ENCODE data around the gene EPB41L3. TPM values are rescaled to one million over a fixed set of nuclear protein-coding genes. Genes with fewer than 3 reads are reported as not detected.

Gene EPB41L3
- total and polyA plus RNA-seq, 10 of the 15 experiments (the other 5 are each of a cell fraction or from before 2014, with no cell fraction given): 0.11 to 0.69 (median 0.23) TPM; not detected in 6

- TF ChIP-seq, protein P1, sequence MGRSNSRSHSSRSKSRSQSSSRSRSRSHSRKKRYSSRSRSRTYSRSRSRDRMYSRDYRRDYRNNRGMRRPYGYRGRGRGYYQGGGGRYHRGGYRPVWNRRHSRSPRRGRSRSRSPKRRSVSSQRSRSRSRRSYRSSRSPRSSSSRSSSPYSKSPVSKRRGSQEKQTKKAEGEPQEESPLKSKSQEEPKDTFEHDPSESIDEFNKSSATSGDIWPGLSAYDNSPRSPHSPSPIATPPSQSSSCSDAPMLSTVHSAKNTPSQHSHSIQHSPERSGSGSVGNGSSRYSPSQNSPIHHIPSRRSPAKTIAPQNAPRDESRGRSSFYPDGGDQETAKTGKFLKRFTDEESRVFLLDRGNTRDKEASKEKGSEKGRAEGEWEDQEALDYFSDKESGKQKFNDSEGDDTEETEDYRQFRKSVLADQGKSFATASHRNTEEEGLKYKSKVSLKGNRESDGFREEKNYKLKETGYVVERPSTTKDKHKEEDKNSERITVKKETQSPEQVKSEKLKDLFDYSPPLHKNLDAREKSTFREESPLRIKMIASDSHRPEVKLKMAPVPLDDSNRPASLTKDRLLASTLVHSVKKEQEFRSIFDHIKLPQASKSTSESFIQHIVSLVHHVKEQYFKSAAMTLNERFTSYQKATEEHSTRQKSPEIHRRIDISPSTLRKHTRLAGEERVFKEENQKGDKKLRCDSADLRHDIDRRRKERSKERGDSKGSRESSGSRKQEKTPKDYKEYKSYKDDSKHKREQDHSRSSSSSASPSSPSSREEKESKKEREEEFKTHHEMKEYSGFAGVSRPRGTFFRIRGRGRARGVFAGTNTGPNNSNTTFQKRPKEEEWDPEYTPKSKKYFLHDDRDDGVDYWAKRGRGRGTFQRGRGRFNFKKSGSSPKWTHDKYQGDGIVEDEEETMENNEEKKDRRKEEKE (IDR thresholded peaks at IDR 0.05): no peak
- TF ChIP-seq IRF5 (IDR thresholded peaks at IDR 0.05; ENCODE audit: borderline replicate concordance): no peak
- TF ChIP-seq SP1 (IDR thresholded peaks at IDR 0.05; ENCODE audit: low read depth, low read length): no peak
- TF ChIP-seq SMAD5 (IDR thresholded peaks at IDR 0.05; ENCODE audit: low read depth): no peak
Observed at GRCh38 chr18:5467671-5468070, 76.1 kb downstream of the EPB41L3 start (continued).

- no peak overlapping the region for H3K4me2 ChIP-seq (ENCODE audit: control insufficient read depth, insufficient read depth)
- BruUV-seq (replicated peaks): no TSS peak
- TF ChIP-seq HDAC6 (IDR thresholded peaks at IDR 0.05; ENCODE audit: unreplicated experiment) (no peak), PAX5 (IDR thresholded peaks at IDR 0.05; ENCODE audit: borderline replicate concordance, low read depth, low read length) (no peak), IRF4 (IDR thresholded peaks at IDR 0.05; ENCODE audit: low read depth, low read length) (no peak), RCOR1 (conservative IDR thresholded peaks at IDR 0.05; ENCODE audit: low read depth, low read length) (no peak)
- TF ChIP-seq, protein P2, sequence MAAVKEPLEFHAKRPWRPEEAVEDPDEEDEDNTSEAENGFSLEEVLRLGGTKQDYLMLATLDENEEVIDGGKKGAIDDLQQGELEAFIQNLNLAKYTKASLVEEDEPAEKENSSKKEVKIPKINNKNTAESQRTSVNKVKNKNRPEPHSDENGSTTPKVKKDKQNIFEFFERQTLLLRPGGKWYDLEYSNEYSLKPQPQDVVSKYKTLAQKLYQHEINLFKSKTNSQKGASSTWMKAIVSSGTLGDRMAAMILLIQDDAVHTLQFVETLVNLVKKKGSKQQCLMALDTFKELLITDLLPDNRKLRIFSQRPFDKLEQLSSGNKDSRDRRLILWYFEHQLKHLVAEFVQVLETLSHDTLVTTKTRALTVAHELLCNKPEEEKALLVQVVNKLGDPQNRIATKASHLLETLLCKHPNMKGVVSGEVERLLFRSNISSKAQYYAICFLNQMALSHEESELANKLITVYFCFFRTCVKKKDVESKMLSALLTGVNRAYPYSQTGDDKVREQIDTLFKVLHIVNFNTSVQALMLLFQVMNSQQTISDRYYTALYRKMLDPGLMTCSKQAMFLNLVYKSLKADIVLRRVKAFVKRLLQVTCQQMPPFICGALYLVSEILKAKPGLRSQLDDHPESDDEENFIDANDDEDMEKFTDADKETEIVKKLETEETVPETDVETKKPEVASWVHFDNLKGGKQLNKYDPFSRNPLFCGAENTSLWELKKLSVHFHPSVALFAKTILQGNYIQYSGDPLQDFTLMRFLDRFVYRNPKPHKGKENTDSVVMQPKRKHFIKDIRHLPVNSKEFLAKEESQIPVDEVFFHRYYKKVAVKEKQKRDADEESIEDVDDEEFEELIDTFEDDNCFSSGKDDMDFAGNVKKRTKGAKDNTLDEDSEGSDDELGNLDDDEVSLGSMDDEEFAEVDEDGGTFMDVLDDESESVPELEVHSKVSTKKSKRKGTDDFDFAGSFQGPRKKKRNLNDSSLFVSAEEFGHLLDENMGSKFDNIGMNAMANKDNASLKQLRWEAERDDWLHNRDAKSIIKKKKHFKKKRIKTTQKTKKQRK (IDR thresholded peaks at IDR 0.05; ENCODE audit: low read depth, low read length): no peak
- TF ChIP-seq, protein P3, sequence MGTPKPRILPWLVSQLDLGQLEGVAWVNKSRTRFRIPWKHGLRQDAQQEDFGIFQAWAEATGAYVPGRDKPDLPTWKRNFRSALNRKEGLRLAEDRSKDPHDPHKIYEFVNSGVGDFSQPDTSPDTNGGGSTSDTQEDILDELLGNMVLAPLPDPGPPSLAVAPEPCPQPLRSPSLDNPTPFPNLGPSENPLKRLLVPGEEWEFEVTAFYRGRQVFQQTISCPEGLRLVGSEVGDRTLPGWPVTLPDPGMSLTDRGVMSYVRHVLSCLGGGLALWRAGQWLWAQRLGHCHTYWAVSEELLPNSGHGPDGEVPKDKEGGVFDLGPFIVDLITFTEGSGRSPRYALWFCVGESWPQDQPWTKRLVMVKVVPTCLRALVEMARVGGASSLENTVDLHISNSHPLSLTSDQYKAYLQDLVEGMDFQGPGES (IDR thresholded peaks at IDR 0.05): no peak
- no peaks in the 10 kb centered on the region for H3K79me2 ChIP-seq (ENCODE audit: control insufficient read depth, insufficient read depth, low read length)
- SMC1A ChIA-PET (ENCODE audit: uncharacterized antibody, unreplicated experiment): no interaction called here
- CTCF ChIA-PET: no interaction called here
- in situ Hi-C loops (cut with MboI): no loop called here
- no peak overlapping the region for H3K9ac ChIP-seq (ENCODE audit: control insufficient read depth, insufficient read depth, low read length)
- WGBS (ENCODE audit: insufficient coverage, insufficient replicate concordance, low lambda C conversion rate, missing lambda C conversion rate): 49% methylated on average over 5 of the region's 5 CpGs
- 0 out of 2 replicates have a peak, but pooled peaks cover 3% of the 10 kb centered on the region for H4K20me1 ChIP-seq (ENCODE audit: control insufficient read depth, insufficient read depth)
- no peaks in the 10 kb centered on the region for H3K4me1 ChIP-seq (ENCODE audit: control insufficient read depth, insufficient read depth, low read length)
- no peaks in the 10 kb centered on the region; a peak in 1 of 4 replicates for H3K27me3 ChIP-seq (replicated peaks in 1 of 2; ENCODE audit: control insufficient read depth in 2 of 2, insufficient read depth in 2 of 2, low read length in 1 of 2)
- H2AFZ ChIP-seq (ENCODE audit: control insufficient read depth, low read depth, low read length): no peak overlapping the region
- intact Hi-C loops (cut with micrococcal nuclease; ENCODE audit: unreplicated experiment): no loop called here
- DNase-seq (ENCODE audit: low read depth, low spot score) (no peak), ATAC-seq (no peak), FAIRE-seq (no peak)
- POLR2A ChIA-PET: no interaction called here
- H3K27ac ChIP-seq (ENCODE audit: control insufficient read depth, insufficient read depth): no peak overlapping the region
- H3K4me3 ChIP-seq: no peak overlapping the region
- H3K36me3 ChIP-seq (ENCODE audit: control insufficient read depth in 2 of 2, insufficient read depth in 2 of 2, low read length in 1 of 2): no peaks in the 10 kb centered on the region
- H3K9me3 ChIP-seq (replicated peaks; ENCODE audit: control insufficient read depth, insufficient read depth, low read length): no peaks in the 10 kb centered on the region
- RAD21 ChIA-PET (ENCODE audit: unreplicated experiment): no interaction called here
Observed at GRCh38 chr18:5466256-5466655, 77.5 kb downstream of the EPB41L3 start.

All from GM12878 (cell line).